GM10248 (cell line): ENCODE data around the gene GSTA4.

Experiments used
- CTCF ChIA-PET: fragments of 300-600 bp; sonication (Branson Sonifier 250); formaldehyde crosslinking; extraction: SDS; loops from one replicate; lab custom pipeline; 2021; ENCODE audit warnings: antibody characterized with exemption; lab: Yijun Ruan, JAX
- POLR2A ChIA-PET: fragments of 350-650 bp; sonication (Branson Sonifier 250); formaldehyde crosslinking; extraction: SDS; loops from one replicate; lab custom pipeline; 2020; ENCODE audit warnings: antibody characterized with exemption; lab: Yijun Ruan, JAX
- DNase-seq: peaks from one replicate; pipeline ENCODE4 v3.0.0; 2012; ENCODE audit errors: extremely low spot score
- CTCF ChIP-seq: IDR thresholded peaks from 2 replicates; pipeline ENCODE4 v1.5.1; 2012; ENCODE audit warnings: mild to moderate bottlenecking, low read depth; ENCODE audit errors: extremely low read depth, missing control alignments, control extremely low read depth

The GSTA4 gene

GRCh38 chr6:52929321-52930164 lies 65.5 kb downstream of the GSTA4 start:
- DNase-seq, result no peak
- CTCF ChIA-PET, result no interaction called here
- POLR2A ChIA-PET, result no interaction called here
- TF ChIP-seq CTCF, result no peak
